ENCODE measurements around the gene PSMA5. TPM values are rescaled to one million over a fixed set of nuclear protein-coding genes. Genes with fewer than 3 reads are reported as not detected.

Gene PSMA5
- polyA plus RNA-seq, 1 donor from 2014 or later: 99.8 TPM

- H3K4me3 ChIP-seq (ENCODE audit: low read length): no peak overlapping the region
- H3K36me3 ChIP-seq (ENCODE audit: insufficient read depth, low read length): no peaks in the 10 kb centered on the region
- TF ChIP-seq EP300 (conservative IDR thresholded peaks at IDR 0.05; ENCODE audit: poor library complexity, severe bottlenecking) (no peak), REST (IDR thresholded peaks at IDR 0.05; ENCODE audit: borderline replicate concordance) (no peak), POLR2AphosphoS5 (IDR thresholded peaks at IDR 0.05) (no peak), TAF1 (IDR thresholded peaks at IDR 0.05; ENCODE audit: low read depth) (no peak), EZH2 (IDR thresholded peaks at IDR 0.05; ENCODE audit: borderline replicate concordance, insufficient read depth, low read length, poor library complexity, severe bottlenecking) (no peak), MXI1 (conservative IDR thresholded peaks at IDR 0.05; ENCODE audit: poor library complexity, severe bottlenecking) (no peak), SMC3 (conservative IDR thresholded peaks at IDR 0.05; ENCODE audit: poor library complexity) (no peak)
Measured at GRCh38 chr1:109354929-109355328, 71.3 kb downstream of the PSMA5 start.

DNA sequence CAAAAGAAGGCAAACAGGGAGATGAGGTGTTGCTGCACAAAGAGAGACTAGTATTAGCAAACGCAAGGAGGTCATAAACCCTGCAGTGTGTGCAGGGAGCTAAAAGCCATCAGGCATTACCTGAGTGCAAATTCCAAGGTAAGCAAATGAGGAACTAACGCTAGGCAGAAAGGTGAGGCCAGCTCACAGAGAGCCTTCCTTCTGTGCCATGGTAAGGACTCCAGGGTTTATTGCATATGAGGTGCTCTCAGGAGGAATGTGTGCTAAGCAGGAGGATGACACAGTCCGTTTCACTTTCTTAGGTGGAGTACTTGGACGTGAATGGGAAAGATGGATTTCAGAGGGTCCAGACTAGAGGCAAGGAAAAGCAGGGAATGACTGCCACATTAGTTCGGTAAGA lies 74.8 kb downstream of the PSMA5 start:
- no peaks in the 10 kb centered on the region for H3K27me3 ChIP-seq (ENCODE audit: insufficient read depth, low read depth, low read length)
- no peak overlapping the region for H3K27ac ChIP-seq (ENCODE audit: low read length)
- H3K36me3 ChIP-seq (ENCODE audit: insufficient read depth, low read length): no peaks in the 10 kb centered on the region
- H3K4me3 ChIP-seq (ENCODE audit: low read length): no peak overlapping the region
- no peaks in the 10 kb centered on the region for H3K9me3 ChIP-seq (ENCODE audit: low read length)
- H3K9ac ChIP-seq (ENCODE audit: low read length): no peak overlapping the region
- H3K9me2 ChIP-seq (ENCODE audit: insufficient read depth, low read length): no peaks in the 10 kb centered on the region
- H2AFZ ChIP-seq (ENCODE audit: low read depth, low read length): no peak overlapping the region
- H4K20me1 ChIP-seq (ENCODE audit: insufficient read depth): no peaks in the 10 kb centered on the region
- TF ChIP-seq EZH2 (IDR thresholded peaks at IDR 0.05; ENCODE audit: borderline replicate concordance, insufficient read depth, low read length, poor library complexity, severe bottlenecking) (no peak), POLR2AphosphoS5 (IDR thresholded peaks at IDR 0.05) (no peak), RAD21 (conservative IDR thresholded peaks at IDR 0.05) (no peak), MXI1 (conservative IDR thresholded peaks at IDR 0.05; ENCODE audit: poor library complexity, severe bottlenecking) (no peak), SMC3 (conservative IDR thresholded peaks at IDR 0.05; ENCODE audit: poor library complexity) (no peak), REST (IDR thresholded peaks at IDR 0.05; ENCODE audit: borderline replicate concordance) (no peak), EP300 (conservative IDR thresholded peaks at IDR 0.05; ENCODE audit: poor library complexity, severe bottlenecking) (no peak), TAF1 (IDR thresholded peaks at IDR 0.05; ENCODE audit: low read depth) (no peak)
- TF ChIP-seq, protein P1, sequence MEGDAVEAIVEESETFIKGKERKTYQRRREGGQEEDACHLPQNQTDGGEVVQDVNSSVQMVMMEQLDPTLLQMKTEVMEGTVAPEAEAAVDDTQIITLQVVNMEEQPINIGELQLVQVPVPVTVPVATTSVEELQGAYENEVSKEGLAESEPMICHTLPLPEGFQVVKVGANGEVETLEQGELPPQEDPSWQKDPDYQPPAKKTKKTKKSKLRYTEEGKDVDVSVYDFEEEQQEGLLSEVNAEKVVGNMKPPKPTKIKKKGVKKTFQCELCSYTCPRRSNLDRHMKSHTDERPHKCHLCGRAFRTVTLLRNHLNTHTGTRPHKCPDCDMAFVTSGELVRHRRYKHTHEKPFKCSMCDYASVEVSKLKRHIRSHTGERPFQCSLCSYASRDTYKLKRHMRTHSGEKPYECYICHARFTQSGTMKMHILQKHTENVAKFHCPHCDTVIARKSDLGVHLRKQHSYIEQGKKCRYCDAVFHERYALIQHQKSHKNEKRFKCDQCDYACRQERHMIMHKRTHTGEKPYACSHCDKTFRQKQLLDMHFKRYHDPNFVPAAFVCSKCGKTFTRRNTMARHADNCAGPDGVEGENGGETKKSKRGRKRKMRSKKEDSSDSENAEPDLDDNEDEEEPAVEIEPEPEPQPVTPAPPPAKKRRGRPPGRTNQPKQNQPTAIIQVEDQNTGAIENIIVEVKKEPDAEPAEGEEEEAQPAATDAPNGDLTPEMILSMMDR (IDR thresholded peaks at IDR 0.05; ENCODE audit: poor library complexity, severe bottlenecking): no peak
- no peaks in the 10 kb centered on the region for H3F3A ChIP-seq (ENCODE audit: insufficient read depth, low read length, poor library complexity, severe bottlenecking)
- H3K4me2 ChIP-seq (ENCODE audit: low read length): no peak overlapping the region
- H3K79me2 ChIP-seq (replicated peaks; ENCODE audit: insufficient read depth, low read length): no peaks in the 10 kb centered on the region

More at GRCh38 chr1:109354929-109355328, 71.3 kb downstream of the PSMA5 start:
- no peak overlapping the region for H2AFZ ChIP-seq (ENCODE audit: low read depth, low read length)
- H3K27me3 ChIP-seq (ENCODE audit: insufficient read depth, low read depth, low read length): no peaks in the 10 kb centered on the region
- H3F3A ChIP-seq (ENCODE audit: insufficient read depth, low read length, poor library complexity, severe bottlenecking): no peaks in the 10 kb centered on the region
- H3K9me3 ChIP-seq (ENCODE audit: low read length): no peaks in the 10 kb centered on the region
- no peak overlapping the region for H3K9ac ChIP-seq (ENCODE audit: low read length)
- no peaks in the 10 kb centered on the region for H3K9me2 ChIP-seq (ENCODE audit: insufficient read depth, low read length)
- H4K20me1 ChIP-seq (ENCODE audit: insufficient read depth): no peaks in the 10 kb centered on the region
- H3K4me2 ChIP-seq (ENCODE audit: low read length): no peak overlapping the region
- H3K79me2 ChIP-seq (replicated peaks; ENCODE audit: insufficient read depth, low read length): no peaks in the 10 kb centered on the region
- H3K27ac ChIP-seq (ENCODE audit: low read length): no peak overlapping the region

Measured in neural cell (in vitro differentiated cells).